ENCODE measurements around the gene UNC13C.
A peak's percentile ranks its signal among the peaks of the same experiment; 100 is the strongest.

UNC13C gene

DNA sequence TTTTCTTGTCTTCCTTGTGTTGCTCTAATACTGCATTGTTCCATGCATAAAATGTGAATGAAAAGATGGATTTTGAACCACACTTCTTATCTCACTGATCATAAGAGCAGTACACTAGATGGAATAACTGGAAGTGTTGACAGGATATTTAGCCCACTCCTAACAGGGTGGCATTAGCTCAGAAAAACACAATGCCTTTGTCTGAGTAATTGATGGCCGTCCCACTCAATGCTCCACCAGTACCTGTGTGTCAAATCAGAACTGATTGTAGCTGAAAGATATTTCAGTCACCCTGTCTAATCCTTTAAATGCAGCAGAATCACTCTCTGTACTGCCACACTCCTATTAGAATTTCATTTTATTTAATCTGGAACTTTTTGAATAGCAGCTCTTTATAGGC, 526.5 kb downstream of the UNC13C start:
- DNase-seq = no peak

DNA sequence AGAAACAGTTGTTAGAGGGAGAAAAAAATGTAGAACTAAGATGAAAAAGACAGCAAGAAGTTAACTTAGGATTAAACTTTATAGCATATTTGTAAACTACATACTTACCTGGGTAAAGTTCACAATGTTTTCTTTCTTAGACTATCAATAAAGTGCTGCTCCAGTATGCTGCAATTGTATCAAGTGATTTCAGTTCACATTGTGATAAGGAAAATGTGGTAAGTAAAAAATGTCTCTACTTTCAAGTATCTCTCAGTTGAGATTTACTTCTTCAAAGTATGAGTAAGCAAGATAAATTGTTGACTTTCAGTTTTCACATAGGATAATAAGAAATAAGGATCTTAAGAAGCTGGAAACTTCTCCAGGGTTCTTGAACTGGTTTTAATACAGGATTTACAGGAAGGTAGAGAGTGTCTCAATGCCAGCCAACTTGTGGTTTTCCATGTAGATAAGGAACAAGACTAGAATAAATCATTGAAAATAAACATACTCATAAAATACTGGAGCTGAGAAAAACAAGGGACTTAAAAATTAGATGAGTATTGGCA, 528.8 kb downstream of the UNC13C start:
- no peak for DNase-seq

DNA sequence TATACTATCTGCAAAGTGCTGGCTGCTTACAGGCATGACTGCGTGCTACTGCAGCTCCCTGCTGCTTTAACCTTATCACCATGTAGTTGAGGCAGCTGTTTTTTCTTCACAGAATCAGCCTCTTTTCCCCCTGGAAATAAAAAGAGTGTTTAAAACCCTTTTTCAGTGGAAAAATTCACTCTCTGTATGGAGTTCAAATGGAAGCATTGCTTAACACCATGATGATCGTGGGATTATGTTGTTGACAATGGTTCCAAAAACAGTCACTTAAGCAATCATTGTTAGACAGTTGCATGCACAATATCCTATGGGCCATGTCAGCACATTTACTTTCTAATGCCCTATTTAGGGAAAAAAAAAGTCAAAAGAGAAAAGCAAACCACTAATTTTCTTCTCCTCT, 536.4 kb downstream of the UNC13C start:
- no peak for DNase-seq

DNA sequence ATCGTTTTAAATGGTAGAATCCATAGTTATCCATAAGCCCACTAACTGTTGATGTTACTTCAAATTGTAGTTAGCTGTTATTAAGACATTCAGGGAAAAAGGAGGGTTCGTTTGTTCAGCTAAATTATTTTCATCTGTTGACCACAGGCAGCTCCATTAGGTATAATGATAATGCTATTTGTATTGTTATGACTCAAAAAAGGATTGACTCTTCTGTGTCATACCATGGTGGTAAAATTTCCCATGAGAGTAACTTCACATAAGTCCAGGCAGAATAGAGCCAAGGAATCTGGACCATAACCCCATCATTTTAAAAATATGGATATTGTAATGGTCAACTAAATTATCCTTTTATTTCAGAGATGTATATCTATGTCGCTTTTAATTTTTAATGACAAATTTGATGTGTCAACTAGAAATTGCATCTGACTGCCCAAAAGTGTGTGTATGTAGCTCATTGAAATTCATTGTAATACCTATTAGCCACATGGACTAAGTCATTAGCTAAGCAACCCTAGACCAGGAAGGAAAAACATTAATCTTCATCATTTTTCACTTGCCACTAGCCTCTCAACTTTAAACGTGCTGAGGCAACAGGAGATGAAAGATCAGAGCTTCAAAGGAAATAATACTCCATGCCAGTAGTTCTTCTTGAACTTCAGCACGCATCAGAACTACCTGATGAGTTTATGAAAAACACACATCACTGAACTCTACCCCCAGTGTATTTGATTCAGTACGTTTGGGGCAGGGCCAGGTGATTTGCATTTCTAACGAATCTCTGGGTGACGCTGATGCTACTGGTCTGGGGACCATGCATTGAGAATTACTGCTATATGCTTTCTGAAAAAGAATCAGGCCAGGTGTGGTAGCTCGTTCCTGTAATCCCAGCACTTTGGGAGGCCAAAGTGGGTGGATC, 537.7 kb downstream of the UNC13C start:
- no peak for DNase-seq

DNA sequence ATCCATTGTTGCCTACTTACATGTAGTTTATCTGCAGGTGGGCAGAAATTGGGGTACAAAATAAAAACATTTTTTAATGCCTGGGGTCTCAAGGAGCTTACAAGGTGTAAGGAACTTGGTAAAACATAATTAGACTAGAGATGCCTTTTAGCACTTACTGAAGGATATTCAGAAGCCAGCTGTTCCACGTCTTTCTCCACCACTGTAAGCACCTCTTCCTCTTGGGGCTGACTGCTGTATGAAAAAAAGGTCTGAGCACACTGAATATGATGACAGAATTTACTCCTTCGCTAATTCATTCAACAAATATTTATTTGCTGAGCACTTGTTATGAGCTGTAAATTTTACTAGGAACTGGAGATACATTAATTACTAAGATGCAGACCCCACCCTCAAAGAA, 539.1 kb downstream of the UNC13C start:
- no peak for DNase-seq

DNA sequence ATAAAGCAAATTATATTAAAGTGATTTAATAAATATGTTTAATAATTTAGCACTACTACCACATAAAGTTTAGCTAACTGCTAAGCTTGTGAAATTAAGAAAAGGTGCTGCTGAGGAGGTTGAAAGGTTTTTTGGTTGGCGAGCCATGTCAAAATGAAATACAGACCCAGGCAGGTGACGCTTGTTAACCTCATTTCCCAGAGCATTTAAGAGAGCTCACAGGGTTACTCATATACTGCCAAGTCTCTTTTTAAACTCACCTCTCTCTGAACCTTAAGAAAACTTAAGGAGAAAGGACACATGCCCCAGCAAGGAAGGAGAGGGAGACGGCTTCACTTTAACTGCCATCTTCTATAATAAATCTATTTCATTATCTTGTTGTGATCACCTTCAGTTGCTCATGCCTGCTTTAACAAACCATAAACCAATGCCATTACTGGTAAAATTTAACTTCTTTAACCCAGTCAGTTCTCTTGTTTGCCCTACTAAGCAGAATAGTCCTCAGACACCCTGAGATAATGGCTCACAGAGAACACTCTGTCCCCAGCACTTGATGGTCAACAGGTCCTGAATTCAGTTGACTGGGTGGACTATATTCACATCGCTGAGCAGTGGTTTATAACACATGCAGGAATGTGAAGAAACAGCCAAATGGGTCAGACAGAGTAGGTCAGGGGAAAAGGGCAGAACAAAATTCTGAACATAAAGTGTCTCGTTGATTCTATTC, 540.1 kb downstream of the UNC13C start:
- DNase-seq = no peak

DNA sequence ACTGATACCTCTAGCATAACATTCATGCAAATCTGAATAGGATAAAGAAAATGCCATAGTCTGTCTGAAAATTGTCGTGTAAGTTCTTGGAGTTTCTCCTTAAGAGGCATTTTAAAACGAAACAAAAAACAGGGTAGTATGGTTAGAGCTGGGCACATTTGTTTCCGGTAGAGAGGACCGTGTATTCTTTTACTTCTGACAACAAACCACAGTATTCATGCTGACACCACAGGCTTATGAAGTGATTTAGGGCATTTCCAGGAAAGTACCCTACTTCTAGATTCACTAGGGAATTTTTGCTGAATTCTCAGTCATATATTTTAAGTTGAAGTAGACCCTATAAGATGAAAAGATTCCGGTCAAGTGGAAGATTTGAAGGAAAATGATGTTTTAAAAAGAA, 541.3 kb downstream of the UNC13C start:
- DNase-seq = peak; percentile 8

DNA sequence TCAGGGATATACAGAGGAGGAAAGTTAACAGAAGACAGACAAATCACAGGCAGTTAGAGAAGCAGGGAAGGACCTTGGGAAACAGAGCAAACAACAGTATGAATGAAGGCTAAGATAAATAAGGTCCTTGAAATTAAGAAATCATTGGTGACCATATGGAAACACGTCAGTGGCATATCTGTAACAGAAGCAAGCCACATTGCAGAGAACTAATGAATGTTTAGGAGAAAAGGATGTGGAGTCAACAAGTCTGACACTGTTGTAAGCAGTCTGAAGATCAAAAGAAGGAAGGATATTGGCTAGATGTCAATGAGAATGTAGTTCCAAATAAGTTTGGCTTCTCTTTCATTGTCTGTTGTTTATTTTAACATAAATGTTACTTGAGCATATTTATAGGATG, 542.4 kb downstream of the UNC13C start:
- DNase-seq = no peak

DNA sequence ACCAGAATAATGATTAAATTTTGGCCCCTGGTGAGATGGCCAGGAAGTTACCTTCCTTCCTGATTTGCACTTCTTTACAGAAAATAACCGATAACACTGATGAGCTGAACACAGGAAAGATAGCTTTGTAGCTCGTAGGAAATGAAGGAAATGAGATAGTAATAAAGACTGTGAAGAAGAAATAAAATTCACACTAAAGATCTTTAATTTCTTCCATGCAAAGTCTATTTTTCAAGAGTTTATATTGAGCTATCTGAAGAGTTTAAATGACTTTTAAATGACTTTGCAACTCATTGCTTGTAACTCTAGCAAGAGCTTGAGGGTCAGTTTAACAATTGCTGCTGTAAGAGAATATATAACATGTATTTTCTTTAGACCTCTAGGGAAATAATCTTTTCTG, 543.0 kb downstream of the UNC13C start:
- DNase-seq = no peak

DNA sequence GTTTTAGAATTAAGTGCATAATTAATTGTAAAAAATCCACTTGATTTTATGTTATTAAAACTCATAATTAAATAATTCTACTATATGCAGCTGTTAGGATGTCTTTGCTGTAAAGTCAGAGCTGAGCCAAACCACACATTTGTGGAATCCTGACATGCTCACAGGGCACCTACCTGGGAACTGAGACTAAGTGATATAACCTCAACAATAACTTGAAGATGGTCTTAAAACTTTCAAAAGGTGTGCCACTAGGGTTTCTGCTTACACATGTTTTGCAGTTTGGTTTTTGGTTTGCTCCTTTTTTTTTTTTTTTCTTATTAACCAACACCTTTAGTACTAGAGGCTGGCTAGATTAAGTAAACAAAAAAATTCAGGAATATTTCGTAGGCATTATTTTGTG, 549.8 kb downstream of the UNC13C start:
- no peak for DNase-seq

DNA sequence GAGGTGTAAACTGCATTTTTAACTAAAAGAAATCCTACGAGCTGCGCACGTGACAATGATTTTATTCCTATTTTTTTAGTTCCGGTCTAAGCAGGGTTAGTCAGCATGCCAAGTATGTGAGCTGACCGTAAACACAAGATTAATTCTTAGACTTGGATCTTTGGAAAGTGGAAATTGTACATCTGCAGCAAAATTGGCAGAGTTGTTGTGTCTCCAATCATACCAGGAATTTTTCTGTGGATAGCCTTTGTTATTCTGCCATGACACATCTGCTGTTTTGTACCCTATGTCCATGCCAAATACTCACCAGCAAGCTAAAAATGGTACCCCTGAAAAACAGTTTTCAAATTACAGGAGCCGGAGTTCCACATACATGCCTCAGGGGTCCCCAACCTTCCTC, 562.5 kb downstream of the UNC13C start:
- DNase-seq = no peak

DNA sequence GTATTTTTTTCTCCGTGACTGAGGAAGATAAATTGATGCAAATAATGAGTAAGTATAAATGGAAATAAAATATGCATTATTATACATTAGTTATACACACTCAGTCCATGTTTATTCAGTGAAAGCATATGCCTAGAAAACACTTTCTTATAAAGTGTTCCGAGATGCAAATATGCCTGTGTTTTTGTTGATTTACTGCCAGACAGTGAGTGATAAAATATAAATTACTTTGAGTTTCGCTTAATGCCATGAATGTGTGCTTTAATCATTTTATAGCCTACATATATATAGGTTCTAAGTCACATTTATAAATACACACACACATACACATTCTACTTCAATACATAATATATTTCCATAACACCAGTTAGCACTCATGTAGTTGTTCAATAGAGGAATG, 569.2 kb downstream of the UNC13C start:
- DNase-seq = no peak

DNA sequence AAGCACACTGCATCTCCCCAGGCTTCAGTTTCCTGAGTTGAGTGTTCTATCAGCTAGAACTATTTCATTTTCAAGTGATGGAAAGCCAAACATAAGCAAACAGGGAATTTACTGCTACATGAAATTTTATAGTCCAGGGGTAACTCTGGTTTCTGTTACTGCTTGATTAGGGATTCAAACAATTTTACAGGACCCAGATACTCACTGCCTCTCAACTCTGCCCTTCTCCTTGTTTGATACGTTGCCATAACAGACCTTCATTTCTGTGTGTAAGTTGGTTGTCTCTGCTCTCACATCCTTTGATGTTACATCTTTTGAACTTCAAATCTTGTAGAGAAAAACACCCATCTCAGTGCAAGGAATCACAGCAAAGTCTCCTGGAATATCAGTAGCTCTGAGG, 572.7 kb downstream of the UNC13C start:
- DNase-seq = no peak

DNA sequence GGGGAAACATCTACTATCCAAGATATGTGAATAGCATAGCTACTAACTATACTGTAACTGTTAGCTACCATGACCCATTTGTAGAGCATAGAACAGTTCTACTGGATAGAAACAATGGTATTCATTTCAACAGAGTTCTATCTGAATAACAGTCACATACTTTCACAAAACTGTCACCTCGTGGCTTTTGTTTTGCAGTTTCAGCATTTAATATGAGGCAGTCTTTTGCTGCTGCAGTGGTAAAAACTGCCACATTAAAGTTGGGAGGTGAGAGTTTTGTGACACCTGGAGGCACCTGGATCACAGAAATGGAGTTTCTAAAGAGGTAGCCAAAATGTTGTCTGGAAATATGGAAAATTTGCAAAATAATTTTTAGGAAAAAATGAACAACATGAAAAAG, 578.0 kb downstream of the UNC13C start:
- no peak for DNase-seq

DNA sequence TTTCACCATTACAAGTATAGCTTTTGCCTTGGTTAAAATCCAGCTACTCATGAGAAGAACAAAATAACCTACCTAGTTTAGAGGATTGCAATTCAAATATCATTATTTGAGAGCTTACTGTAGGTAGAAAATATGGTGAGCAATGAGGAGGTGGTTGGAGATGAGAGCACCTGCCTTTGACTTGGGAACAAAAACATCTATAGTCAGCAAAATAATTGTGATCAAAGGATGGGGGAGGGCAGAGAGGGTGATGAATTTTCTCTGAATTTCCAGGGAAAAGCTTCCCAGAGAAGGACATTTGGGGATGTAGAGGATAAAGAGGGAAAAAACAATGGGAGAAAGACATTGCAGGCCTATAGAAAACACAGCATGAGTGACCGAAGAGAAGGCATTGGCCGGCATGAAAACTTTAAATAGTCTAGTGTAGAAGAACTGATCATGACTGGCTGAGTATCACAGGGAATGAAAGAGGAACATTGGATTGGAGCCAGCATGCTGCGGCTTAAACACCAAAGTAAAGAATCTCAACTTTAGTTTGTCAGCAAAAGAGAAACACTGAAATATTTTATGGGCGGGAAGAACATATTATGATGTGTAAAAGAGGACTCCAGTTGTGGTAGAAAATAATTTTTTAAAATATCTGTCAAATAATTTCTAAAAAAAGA, 581.3 kb downstream of the UNC13C start:
- no peak for DNase-seq

DNA sequence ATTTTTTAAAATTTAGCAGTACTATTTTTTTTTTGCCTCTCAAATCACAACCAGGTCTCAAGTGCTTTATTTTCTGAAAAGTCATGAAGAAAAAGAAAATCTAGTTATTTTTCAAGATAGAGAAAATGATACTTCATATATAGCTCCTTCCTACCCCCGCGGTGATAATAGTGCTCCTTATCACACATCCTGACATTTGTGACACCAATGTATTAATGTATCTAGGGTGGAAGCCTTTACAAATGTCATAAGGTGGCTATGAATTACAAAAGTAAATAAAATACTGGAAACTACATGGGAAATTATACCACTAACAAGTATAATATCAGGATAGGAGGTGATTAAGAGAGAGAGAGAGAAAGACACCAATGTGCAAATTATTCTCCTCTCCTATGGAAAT, 582.2 kb downstream of the UNC13C start:
- DNase-seq = no peak

DNA sequence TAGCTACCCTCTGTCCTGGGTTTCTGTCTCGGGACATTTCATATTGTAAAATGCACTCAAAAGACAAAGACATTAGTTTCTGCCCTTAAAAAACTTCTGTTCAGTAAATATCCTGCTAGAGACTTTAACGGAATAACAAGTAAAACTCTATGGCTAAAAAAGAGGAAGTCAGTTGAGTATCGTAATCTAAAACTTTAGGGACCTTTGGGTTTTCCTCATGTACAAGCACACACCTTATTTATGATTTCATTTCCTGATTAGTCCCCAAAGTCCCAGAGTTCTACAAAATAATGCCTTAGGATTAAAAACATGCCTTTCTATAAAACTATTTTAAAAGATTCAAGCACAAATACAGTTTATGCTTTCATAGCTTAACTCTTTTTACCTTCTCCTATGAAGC, 585.9 kb downstream of the UNC13C start:
- DNase-seq = no peak

DNA sequence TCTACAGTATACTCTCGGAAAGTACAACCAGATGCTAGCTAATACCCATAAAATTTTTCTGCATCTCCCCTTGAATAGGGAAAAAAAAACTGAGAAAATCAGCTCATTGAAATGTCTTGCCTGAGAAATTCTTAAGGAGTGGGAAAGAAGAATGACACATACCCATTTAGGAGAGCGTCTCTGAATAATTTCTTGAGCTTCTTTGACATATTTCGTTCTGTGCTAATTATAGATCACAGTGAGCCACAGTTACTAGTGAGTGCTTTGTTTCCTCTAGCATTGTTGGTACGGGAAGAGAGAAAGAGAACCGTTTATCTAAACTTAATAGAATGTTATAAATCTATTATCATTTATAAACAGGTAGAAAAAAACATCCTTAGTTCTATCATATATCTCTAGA, 588.4 kb downstream of the UNC13C start:
- no peak for DNase-seq

DNA sequence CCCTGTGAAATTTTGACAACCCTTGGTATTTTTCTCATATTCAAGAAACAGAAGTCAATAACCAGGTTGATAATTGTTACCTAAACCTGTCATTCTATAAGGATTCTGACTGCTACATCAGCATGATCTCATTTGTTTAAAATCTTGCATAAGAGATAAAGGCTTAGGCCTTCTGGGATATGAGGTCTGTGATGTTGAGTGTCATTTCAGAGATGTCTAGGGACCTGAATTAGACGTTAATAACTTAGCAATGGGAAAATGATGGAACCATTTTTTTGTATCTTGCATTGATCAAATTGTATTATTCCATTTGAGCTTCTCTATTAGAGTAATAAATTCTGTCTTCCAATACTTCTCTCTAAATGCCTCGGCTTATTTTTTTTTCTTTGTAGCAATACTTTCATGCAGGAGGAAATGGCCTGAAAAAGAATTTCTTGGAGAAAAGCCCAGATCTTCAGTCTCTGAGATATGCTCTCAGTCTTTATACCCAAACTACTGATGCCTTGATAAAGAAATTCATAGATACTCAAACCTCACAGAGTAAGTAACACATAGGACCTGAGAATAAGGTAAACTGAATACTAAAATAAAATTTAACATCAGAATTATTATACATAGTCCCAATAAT, 589.3 kb downstream of the UNC13C start:
- no peak for DNase-seq

DNA sequence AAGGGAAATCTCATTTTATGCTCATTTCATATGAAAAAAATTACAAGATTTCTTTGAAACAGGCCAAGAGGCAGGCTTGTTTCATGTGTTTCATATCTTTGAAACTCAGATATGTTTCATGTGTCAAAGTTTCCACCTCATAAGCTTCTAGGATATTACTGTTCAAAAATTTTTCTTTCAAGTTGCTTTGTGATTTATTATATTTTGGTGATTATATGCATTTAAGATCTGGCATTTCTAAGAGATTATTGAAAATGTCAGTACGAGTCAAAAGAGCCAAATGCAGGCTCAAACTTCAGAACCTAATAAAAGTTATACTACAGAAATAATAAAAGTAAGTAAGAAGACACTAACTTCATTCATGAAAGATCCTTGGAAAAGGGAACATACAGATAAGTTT, 590.1 kb downstream of the UNC13C start:
- DNase-seq = no peak

DNA sequence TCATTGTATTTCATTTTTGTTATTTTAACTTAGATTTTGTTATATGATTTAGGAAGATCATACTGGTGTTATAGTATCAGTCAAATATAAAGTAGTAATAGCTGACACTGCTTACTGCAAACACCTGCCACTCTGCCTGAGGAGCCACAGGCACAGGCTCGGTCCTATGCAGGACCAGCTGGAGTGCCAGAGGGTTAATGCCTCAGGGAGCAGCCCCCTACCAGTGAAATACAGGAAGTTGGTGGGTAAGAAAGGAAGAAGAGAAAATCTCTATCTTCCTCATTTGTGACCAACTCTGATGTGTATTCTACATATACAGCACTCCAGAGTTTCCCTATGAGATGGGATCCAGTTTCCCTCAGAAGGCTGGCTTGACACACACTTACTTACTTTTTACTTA, 593.3 kb downstream of the UNC13C start:
- DNase-seq = no peak

DNA sequence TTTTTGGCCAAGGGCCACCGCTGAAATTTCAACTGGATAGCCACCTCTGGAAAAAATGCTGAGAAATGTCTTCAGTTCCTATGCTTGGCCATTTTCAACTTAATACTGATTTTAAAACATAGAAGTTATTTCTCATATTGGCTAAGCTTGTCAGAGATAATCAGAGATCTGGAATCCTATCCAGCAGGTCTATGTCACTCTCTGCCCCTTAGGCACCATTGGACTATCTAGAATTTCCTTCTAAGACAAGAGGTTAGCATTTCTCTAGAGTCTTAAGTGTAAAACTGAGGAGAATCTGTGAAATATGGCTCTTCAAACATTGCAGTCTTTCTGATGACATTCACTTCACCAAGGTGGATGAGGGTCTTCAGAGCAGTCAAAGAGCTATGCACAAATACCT, 597.3 kb downstream of the UNC13C start:
- DNase-seq = no peak

DNA sequence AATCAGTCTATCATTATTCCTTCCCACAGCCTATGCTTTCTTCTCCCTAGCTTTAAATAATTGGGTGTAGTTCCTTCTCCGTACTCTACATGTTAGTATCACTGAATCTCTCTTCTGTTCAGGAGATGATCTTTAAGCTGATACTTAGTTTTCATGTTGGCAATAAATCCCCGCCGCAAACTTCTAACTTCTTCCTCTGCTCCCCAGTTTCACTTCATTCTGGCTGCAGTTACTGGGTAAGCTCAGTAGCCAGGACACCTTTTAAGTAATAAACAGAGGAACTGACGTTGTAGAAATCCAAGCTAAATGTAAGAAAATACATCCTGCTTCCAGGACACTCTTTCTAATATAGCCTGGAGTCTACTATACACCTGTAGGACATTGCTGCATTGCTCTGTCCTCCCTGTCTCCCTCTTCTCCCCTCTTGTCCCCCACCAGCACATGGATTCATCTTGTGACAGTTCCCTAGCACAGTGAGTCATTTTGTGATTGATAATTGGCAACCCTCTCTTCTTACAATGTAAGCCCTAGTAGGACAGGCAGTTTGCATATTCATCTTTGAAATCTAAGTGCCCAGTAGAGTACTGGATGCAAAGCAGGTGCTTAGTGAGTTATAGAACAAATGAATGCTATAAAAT, 598.2 kb downstream of the UNC13C start:
- no peak for DNase-seq
